Transverse colon (tissue), 3 donors: Measurements from ENCODE around the gene ARL5A.

Source experiments
- EP300 ChIP-seq: sonication (generic); formaldehyde crosslinking; IDR thresholded peaks from one replicate; pipeline ENCODE4 v1.6.1; 2017; ENCODE audit warnings: antibody characterized with exemption, low read depth
- POLR2A ChIP-seq: fragments of 450-650 bp; IDR thresholded peaks from one replicate; pipeline ENCODE4 v1.6.1; 2016; ENCODE audit warnings: antibody characterized with exemption, mild to moderate bottlenecking, moderate library complexity
- TF ChIP-seq, protein P1 (sequence below), 5 experiments: fragments of 200-600 bp in 3 of 5; fragments of 450-650 bp in 2 of 5; sonication (generic) in 3 of 5; IDR thresholded peaks; 1 replicate in 2 of 5; 2 replicates in 3 of 5; pipeline ENCODE4 v1.5.1; 2016 to 2017; ENCODE audit warnings: antibody characterized with exemption in 5 of 5, inconsistent platforms in 3 of 5, mild to moderate bottlenecking in 2 of 5, moderate library complexity in 1 of 5

DNA sequence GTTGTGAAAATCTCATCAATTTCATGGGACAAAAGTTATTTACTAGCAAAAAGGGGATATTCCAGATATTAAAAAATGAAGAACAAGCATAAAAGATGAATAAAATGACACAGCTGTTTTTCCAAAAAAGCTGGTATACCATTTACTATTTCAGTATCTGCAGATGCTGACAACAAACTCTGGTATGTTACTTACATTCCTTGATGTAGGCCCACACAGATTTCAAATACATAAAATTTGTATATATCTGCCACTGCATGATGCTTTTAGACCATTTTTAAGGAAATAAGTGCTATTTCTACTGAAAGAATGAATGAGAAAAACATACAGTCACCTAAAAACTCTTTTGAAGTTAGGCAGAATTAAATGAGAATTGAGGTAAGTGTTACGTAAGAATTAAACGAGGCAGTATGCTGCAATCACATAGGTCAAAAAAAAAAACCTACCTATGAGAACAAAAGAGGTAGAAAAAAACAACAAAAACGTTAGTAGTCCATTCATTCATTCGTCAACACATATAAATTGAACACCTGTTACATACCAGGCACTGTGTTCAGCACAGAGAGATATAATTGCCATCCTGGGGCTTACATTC is 32.5 kb downstream of the ARL5A start:
- TF ChIP-seq, protein P1, sequence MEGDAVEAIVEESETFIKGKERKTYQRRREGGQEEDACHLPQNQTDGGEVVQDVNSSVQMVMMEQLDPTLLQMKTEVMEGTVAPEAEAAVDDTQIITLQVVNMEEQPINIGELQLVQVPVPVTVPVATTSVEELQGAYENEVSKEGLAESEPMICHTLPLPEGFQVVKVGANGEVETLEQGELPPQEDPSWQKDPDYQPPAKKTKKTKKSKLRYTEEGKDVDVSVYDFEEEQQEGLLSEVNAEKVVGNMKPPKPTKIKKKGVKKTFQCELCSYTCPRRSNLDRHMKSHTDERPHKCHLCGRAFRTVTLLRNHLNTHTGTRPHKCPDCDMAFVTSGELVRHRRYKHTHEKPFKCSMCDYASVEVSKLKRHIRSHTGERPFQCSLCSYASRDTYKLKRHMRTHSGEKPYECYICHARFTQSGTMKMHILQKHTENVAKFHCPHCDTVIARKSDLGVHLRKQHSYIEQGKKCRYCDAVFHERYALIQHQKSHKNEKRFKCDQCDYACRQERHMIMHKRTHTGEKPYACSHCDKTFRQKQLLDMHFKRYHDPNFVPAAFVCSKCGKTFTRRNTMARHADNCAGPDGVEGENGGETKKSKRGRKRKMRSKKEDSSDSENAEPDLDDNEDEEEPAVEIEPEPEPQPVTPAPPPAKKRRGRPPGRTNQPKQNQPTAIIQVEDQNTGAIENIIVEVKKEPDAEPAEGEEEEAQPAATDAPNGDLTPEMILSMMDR (IDR thresholded peaks at IDR 0.05) = no peak
- no peak for TF ChIP-seq EP300
- no peak for TF ChIP-seq POLR2A
